ENCODE measurements around the gene TPRG1L. TPM values are rescaled to one million over a fixed set of nuclear protein-coding genes. Genes with fewer than 3 reads are reported as not detected.
A peak's percentile ranks its signal among the peaks of the same experiment; 100 is the strongest.
"Not testable (repeated sequence)": the region's sequence is repeated elsewhere in the genome, so short reads cannot be mapped to it uniquely, and the experiment has no call there.

The TPRG1L gene
- polyA plus RNA-seq, 1 experiment: 44.2 TPM

DNA sequence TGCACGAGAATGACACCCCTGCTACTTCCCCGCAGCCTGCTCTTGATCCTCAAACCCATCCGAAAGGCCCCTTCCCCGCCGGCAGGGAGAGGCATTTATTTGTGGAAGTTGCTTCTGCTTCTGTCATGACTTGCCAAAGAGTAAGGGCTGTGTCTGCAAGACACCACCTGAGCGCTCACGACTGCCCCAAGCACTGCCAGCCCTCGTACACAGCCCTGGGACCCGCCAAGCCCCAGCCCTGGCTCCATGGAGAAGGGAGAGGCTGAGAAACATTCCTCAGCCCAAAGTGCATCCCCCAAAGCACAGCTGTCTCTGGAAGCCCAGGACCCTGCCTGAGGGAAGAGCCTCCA is 6.3 kb upstream of the TPRG1L start:
- H3K27ac ChIP-seq (ENCODE audit: low read depth, low read length): no peak overlapping the region
- no peak for DNase-seq (ENCODE audit: low read depth, low spot score)
- no peak overlapping the region for H3K4me3 ChIP-seq (ENCODE audit: low read depth, low read length)
- CTCF ChIA-PET: interaction anchor here (0.6 to 6.4 kb wide), 27 partner anchors 10 to 1166 kb away, joined by 3 to 73 read pairs (median 4); partner anchors contain the start of gene WRAP73
- H3K9me3 ChIP-seq (ENCODE audit: control insufficient read depth, insufficient read depth, low read length): no peaks in the 10 kb centered on the region; the same call in 1 of the 2 replicates
- peaks cover 5% of the 10 kb centered on the region for H3K27me3 ChIP-seq (ENCODE audit: control insufficient read depth, insufficient read depth, low read length)
- POLR2A ChIA-PET: interaction anchor here (1.3 kb wide), 1 partner anchor 128 kb away, joined by 5 read pairs; no protein-coding TSS in a partner anchor
- TF ChIP-seq, protein P1, sequence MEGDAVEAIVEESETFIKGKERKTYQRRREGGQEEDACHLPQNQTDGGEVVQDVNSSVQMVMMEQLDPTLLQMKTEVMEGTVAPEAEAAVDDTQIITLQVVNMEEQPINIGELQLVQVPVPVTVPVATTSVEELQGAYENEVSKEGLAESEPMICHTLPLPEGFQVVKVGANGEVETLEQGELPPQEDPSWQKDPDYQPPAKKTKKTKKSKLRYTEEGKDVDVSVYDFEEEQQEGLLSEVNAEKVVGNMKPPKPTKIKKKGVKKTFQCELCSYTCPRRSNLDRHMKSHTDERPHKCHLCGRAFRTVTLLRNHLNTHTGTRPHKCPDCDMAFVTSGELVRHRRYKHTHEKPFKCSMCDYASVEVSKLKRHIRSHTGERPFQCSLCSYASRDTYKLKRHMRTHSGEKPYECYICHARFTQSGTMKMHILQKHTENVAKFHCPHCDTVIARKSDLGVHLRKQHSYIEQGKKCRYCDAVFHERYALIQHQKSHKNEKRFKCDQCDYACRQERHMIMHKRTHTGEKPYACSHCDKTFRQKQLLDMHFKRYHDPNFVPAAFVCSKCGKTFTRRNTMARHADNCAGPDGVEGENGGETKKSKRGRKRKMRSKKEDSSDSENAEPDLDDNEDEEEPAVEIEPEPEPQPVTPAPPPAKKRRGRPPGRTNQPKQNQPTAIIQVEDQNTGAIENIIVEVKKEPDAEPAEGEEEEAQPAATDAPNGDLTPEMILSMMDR (IDR thresholded peaks at IDR 0.05; ENCODE audit: low read depth, low read length): no peak

DNA sequence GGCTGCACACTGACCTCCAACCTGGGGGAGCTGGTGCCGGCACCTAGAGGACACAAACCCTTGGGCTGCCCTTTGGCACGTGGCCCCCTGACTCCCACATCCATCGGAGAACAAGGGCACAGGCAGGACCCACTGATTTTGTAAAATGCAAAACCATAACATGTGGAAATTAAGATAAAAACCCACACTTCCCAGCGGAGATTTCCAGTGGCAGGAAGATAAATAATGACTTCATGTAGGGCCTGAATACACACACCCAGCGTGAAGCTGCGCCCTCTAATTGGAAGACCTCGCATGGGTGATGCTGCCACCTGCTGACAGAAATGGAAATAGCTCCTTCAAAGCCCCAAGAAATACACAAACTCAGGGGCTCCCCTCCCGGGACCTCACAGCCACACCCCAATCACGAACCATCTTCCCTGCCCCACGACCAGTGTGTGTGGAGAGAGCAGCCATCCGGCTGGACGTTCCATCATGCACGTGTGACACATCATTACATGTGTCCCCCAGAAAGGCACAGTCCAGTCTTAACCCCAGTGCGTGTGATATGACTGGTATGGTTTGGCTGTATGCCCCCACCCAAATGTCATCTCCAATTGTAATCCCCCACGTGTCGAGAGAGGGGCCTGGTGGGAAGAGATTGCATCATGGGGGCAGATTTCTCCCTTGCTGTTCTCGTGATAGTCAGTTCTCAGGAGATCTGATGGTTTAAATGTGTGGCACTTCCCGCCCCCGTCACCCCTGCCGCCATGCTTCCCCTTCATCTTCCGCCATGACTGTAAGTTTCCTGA is 5.7 kb upstream of the TPRG1L start:
- ChIA-PET POLR2A (interaction anchor here (1.3 kb wide), 1 partner anchor 128 kb away, joined by 5 read pairs; no protein-coding TSS in a partner anchor), CTCF (interaction anchor here (0.6 to 6.4 kb wide), 32 partner anchors 10 to 1167 kb away, joined by 3 to 73 read pairs (median 4); partner anchors contain the start of gene WRAP73)
- H3K27me3 ChIP-seq (ENCODE audit: control insufficient read depth, insufficient read depth, low read length): peaks cover 5% of the 10 kb centered on the region
- no peak overlapping the region for H3K27ac ChIP-seq (ENCODE audit: low read depth, low read length)
- DNase-seq (ENCODE audit: low read depth, low spot score): peak; percentile 58
- H3K9me3 ChIP-seq (ENCODE audit: control insufficient read depth, insufficient read depth, low read length): no peaks in the 10 kb centered on the region; the same call in 1 of the 2 replicates
- no peak overlapping the region for H3K4me3 ChIP-seq (ENCODE audit: low read depth, low read length)
- TF ChIP-seq, protein P1 (IDR thresholded peaks at IDR 0.05; ENCODE audit: low read depth, low read length): peak; percentile 89

GRCh38 chr1:3620708-3621107 is 4.1 kb upstream of the TPRG1L start:
- Histone ChIP-seq H3K27me3 (ENCODE audit: control insufficient read depth, insufficient read depth, low read length) (peaks cover 5% of the 10 kb centered on the region), H3K4me3 (ENCODE audit: low read depth, low read length) (no peak overlapping the region), H3K27ac (ENCODE audit: low read depth, low read length) (no peak overlapping the region), H3K9me3 (ENCODE audit: control insufficient read depth, insufficient read depth, low read length) (no peaks in the 10 kb centered on the region; the same call in 1 of the 2 replicates)
- ChIA-PET POLR2A (no interaction called here), CTCF (interaction anchor here (0.9 to 6.4 kb wide), 13 partner anchors 13 to 168 kb away, joined by 3 to 73 read pairs (median 7); no protein-coding TSS in a partner anchor)
- no peak for DNase-seq (ENCODE audit: low read depth, low spot score)
- TF ChIP-seq, protein P1 (IDR thresholded peaks at IDR 0.05; ENCODE audit: low read depth, low read length): no peak

DNA sequence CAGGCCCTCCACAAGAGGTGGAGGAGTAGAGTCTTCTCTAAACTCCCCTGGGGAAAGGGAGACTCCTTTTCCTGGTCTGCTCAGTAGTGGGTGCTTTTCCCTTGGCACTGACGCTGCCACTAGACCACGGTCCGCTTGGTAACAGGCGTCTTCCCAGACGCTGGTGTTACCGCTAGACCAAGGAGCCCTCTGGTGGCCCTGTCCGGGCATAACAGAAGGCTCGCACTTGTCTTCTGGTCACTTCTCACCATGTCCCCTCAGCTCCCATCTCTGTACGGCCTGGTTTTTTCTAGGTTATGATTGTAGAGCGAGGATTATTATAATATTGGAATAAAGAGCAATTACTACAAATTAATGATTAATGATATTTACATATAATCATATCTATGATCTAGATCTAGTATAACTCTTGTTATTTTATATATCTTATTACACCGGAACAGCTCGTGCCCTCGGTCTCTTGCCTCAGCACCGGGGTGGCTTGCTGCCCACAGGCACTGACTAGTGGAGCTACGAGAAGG is 3.6 kb upstream of the TPRG1L start:
- DNase-seq (ENCODE audit: low read depth, low spot score); POLR2A ChIA-PET: not testable (repeated sequence)

GRCh38 chr1:3622102-3622501 is 2.7 kb upstream of the TPRG1L start:
- H3K9me3 ChIP-seq (ENCODE audit: control insufficient read depth, insufficient read depth, low read length); H3K4me3 ChIP-seq (ENCODE audit: low read depth, low read length); DNase-seq (ENCODE audit: low read depth, low spot score); H3K27ac ChIP-seq (ENCODE audit: low read depth, low read length); H3K27me3 ChIP-seq (ENCODE audit: control insufficient read depth, insufficient read depth, low read length); POLR2A ChIA-PET: not testable (repeated sequence)
- CTCF ChIA-PET: interaction anchor here (1.1 to 6.4 kb wide), 5 partner anchors 46 to 169 kb away, joined by 4 to 73 read pairs (median 10); no protein-coding TSS in a partner anchor

More for the DNA sequence above, 3.6 kb upstream of the TPRG1L start:
- not testable (repeated sequence) for H3K9me3 ChIP-seq (ENCODE audit: control insufficient read depth, insufficient read depth, low read length); H3K27me3 ChIP-seq (ENCODE audit: control insufficient read depth, insufficient read depth, low read length); H3K27ac ChIP-seq (ENCODE audit: low read depth, low read length); H3K4me3 ChIP-seq (ENCODE audit: low read depth, low read length)
- CTCF ChIA-PET: interaction anchor here (1.1 to 6.4 kb wide), 6 partner anchors 34 to 168 kb away, joined by 4 to 73 read pairs (median 8); no protein-coding TSS in a partner anchor
- TF ChIP-seq, protein P1 (IDR thresholded peaks at IDR 0.05; ENCODE audit: low read depth, low read length): peak; percentile 70
